ENCODE measurements around the gene EIF2A. TPM values are rescaled to one million over a fixed set of nuclear protein-coding genes. Genes with fewer than 3 reads are reported as not detected.
"Not testable (repeated sequence)": the region's sequence is repeated elsewhere in the genome, so short reads cannot be mapped to it uniquely, and the experiment has no call there.

EIF2A gene
- polyA plus RNA-seq, 1 donor = 134 TPM

- no peaks in the 10 kb centered on the region for H3K4me1 ChIP-seq (ENCODE audit: control insufficient read depth, insufficient read depth, low read length)
- no peak overlapping the region for H3K4me3 ChIP-seq (ENCODE audit: low read length)
- no peak overlapping the region for H3K27ac ChIP-seq (ENCODE audit: low read length)
- peaks cover 4% of the 10 kb centered on the region for H3K9me3 ChIP-seq (ENCODE audit: control insufficient read depth, low read depth, low read length)
- H3K27me3 ChIP-seq (ENCODE audit: control insufficient read depth, insufficient read depth, low read length) = no peaks in the 10 kb centered on the region
- peaks cover 4% of the 10 kb centered on the region for H3K36me3 ChIP-seq (ENCODE audit: control insufficient read depth, insufficient read depth, low read length)
- DNase-seq = no peak
- WGBS (ENCODE audit: insufficient coverage, low lambda C conversion rate) = no CpG with 5 or more reads among the region's 34 CpGs
Observed at GRCh38 chr3:150611666-150612065, 65.1 kb downstream of the EIF2A start.

- Histone ChIP-seq H3K27ac (ENCODE audit: low read length) (no peak overlapping the region), H3K36me3 (ENCODE audit: control insufficient read depth, insufficient read depth, low read length) (peaks cover 4% of the 10 kb centered on the region), H3K4me1 (ENCODE audit: control insufficient read depth, insufficient read depth, low read length) (no peaks in the 10 kb centered on the region), H3K9me3 (ENCODE audit: control insufficient read depth, low read depth, low read length) (peaks cover 4% of the 10 kb centered on the region), H3K4me3 (ENCODE audit: low read length) (no peak overlapping the region), H3K27me3 (ENCODE audit: control insufficient read depth, insufficient read depth, low read length) (no peaks in the 10 kb centered on the region)
- WGBS (ENCODE audit: insufficient coverage, low lambda C conversion rate) = no CpG with 5 or more reads among the region's 1 CpG
- DNase-seq = no peak
Observed at GRCh38 chr3:150612494-150612893, 65.9 kb downstream of the EIF2A start.

GRCh38 chr3:150613034-150613433, 66.4 kb downstream of the EIF2A start:
- WGBS (ENCODE audit: insufficient coverage, low lambda C conversion rate) = 100% methylated on average over 1 of the region's 2 CpGs
- peaks cover 4% of the 10 kb centered on the region for H3K36me3 ChIP-seq (ENCODE audit: control insufficient read depth, insufficient read depth, low read length)
- H3K4me1 ChIP-seq (ENCODE audit: control insufficient read depth, insufficient read depth, low read length) = no peaks in the 10 kb centered on the region

DNA sequence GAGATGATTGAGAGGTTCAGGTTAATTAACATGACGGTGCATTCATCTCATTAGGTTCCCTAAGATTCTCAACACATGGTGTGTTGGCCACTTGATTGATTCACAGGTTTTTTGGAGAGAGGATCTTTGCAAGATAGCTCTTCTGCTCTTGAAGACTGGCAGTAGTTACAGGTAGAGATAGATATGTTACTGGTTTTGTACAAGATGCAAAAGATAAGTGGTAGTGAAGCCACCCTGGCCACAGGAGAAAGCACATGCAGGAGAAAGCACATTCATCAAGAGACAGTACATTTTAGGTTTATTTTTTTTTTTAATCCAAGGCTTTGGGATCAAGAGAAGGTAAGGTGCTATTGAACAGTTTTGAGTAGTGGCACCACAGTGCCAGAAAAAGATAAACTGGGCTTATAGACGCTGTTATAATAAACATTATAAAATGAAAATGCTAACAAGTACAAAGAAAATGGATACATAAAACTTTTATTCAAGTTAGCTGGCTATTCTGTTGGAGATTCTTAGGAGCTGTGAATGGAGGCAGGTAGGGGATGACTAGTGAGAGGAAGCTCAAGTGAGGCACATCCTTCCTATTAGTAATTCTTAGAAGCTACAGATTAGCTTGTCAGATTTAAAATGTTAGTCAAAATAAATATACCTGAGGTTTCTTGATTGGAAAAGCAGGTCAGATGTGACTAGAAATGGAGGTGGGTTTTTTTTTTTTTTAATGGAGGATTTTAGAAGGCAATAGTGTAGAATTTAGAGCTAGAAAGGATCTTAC, 67.3 kb downstream of the EIF2A start:
- Histone ChIP-seq H3K27me3 (ENCODE audit: control insufficient read depth, insufficient read depth, low read length) (no peaks in the 10 kb centered on the region), H3K4me1 (ENCODE audit: control insufficient read depth, insufficient read depth, low read length) (no peaks in the 10 kb centered on the region), H3K36me3 (ENCODE audit: control insufficient read depth, insufficient read depth, low read length) (peaks cover 4% of the 10 kb centered on the region), H3K4me3 (ENCODE audit: low read length) (no peak overlapping the region), H3K27ac (ENCODE audit: low read length) (no peak overlapping the region), H3K9me3 (ENCODE audit: control insufficient read depth, low read depth, low read length) (peaks cover 4% of the 10 kb centered on the region)
- no peak for DNase-seq
- WGBS (ENCODE audit: insufficient coverage, low lambda C conversion rate) = 90% methylated on average over 1 of the region's 2 CpGs

More at GRCh38 chr3:150613034-150613433, 66.4 kb downstream of the EIF2A start:
- Histone ChIP-seq H3K27me3 (ENCODE audit: control insufficient read depth, insufficient read depth, low read length) (no peaks in the 10 kb centered on the region), H3K9me3 (ENCODE audit: control insufficient read depth, low read depth, low read length) (peaks cover 4% of the 10 kb centered on the region), H3K27ac (ENCODE audit: low read length) (no peak overlapping the region), H3K4me3 (ENCODE audit: low read length) (no peak overlapping the region)
- DNase-seq = no peak

DNA sequence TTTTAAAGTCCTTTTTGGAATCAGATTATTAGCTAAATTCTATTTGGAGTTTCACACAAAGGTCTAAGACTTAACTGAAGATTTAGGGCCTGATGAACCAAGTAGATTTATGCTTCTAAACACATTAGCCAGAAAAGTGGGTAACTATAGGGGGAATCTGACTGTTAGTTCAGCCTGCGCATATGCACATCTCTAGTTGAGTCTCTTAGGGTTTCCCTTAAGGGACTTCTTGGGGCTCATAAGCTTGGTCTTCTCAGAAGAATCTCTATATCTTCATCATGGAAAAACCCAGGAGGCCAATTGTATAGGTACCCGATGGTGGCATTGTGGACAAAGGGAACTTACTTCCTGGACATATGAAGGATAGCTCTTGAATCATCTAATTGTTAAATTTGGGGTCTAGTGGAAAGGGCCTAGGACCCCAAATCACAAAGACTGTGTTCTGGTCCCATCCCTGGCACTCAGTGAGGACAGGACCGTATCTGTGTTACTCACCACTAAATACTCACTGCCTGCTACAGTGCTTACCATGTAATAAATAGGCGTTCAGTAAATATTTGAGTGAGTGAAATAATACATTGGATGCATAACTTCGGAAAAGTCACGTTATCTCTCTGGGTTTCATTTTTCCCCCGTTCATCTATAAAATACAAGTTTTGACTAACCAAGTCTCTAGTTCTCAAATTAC, 73.6 kb downstream of the EIF2A start:
- Histone ChIP-seq H3K9me3 (ENCODE audit: control insufficient read depth, low read depth, low read length) (no peaks in the 10 kb centered on the region), H3K27ac (ENCODE audit: low read length) (no peak overlapping the region), H3K36me3 (ENCODE audit: control insufficient read depth, insufficient read depth, low read length) (peaks cover 5% of the 10 kb centered on the region), H3K4me1 (ENCODE audit: control insufficient read depth, insufficient read depth, low read length) (no peaks in the 10 kb centered on the region), H3K4me3 (ENCODE audit: low read length) (no peak overlapping the region), H3K27me3 (ENCODE audit: control insufficient read depth, insufficient read depth, low read length) (no peaks in the 10 kb centered on the region)
- 91% methylated on average over 4 of the region's 7 CpGs for WGBS (ENCODE audit: insufficient coverage, low lambda C conversion rate)
- no peak for DNase-seq

DNA sequence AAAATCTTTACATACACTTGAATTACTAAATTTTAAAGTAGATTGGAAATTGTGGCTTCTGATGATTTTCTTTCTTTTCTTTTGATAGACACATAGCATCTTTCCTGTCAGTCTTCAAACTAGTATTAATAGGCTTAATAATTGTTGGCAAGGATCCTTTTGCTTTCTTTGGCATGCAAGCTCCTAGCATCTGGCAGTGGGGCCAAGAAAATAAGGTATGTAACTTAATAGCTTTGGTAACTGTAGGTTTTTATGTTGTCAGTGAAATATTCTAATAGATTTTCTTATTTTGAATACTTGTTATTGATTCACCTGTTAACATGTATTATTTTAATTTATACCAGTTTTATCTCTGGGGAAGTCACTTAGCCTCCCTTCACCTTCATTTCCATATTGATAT, 76.4 kb downstream of the EIF2A start:
- not testable (repeated sequence) for H3K27me3 ChIP-seq (ENCODE audit: control insufficient read depth, insufficient read depth, low read length); H3K27ac ChIP-seq (ENCODE audit: low read length); DNase-seq; H3K4me3 ChIP-seq (ENCODE audit: low read length); H3K9me3 ChIP-seq (ENCODE audit: control insufficient read depth, low read depth, low read length); H3K4me1 ChIP-seq (ENCODE audit: control insufficient read depth, insufficient read depth, low read length)
- peaks cover 24% of the 10 kb centered on the region for H3K36me3 ChIP-seq (ENCODE audit: control insufficient read depth, insufficient read depth, low read length)

DNA sequence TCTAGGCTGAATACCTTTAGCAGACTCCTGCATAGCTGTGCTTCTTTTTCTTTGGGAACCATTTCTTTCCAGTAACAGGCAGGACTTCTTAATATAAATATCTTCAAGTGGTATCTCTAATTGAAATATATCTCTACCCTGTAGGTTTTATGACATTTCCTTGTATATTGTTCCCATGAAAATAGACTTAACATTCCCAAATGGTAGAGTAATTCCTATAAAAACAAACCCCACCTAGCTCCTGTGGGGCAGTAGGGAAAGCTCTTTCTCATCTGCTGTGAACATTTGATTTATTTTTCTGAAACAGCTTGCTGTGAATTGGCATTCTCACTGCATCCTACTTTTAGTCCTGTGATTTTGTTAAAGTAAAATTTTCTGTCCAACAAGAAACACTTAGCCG, 77.4 kb downstream of the EIF2A start:
- no peak overlapping the region for H3K27ac ChIP-seq (ENCODE audit: low read length)
- DNase-seq = no peak
- no peaks in the 10 kb centered on the region for H3K4me1 ChIP-seq (ENCODE audit: control insufficient read depth, insufficient read depth, low read length)
- no CpG with 5 or more reads among the region's 1 CpG for WGBS (ENCODE audit: insufficient coverage, low lambda C conversion rate)
- H3K27me3 ChIP-seq (ENCODE audit: control insufficient read depth, insufficient read depth, low read length) = no peaks in the 10 kb centered on the region
- no peak overlapping the region for H3K4me3 ChIP-seq (ENCODE audit: low read length)
- no peaks in the 10 kb centered on the region for H3K9me3 ChIP-seq (ENCODE audit: control insufficient read depth, low read depth, low read length)
- peaks cover 24% of the 10 kb centered on the region for H3K36me3 ChIP-seq (ENCODE audit: control insufficient read depth, insufficient read depth, low read length)

GRCh38 chr3:150626148-150626930, 79.8 kb downstream of the EIF2A start:
- H3K27me3 ChIP-seq (ENCODE audit: control insufficient read depth, insufficient read depth, low read length) = no peaks in the 10 kb centered on the region
- no CpG with 5 or more reads among the region's 2 CpGs for WGBS (ENCODE audit: insufficient coverage, low lambda C conversion rate)
- no peak overlapping the region for H3K4me3 ChIP-seq (ENCODE audit: low read length)
- no peak overlapping the region for H3K27ac ChIP-seq (ENCODE audit: low read length)
- DNase-seq = no peak
- no peaks in the 10 kb centered on the region for H3K4me1 ChIP-seq (ENCODE audit: control insufficient read depth, insufficient read depth, low read length)
- no peaks in the 10 kb centered on the region for H3K9me3 ChIP-seq (ENCODE audit: control insufficient read depth, low read depth, low read length)
- H3K36me3 ChIP-seq (ENCODE audit: control insufficient read depth, insufficient read depth, low read length) = peaks cover 26% of the 10 kb centered on the region

DNA sequence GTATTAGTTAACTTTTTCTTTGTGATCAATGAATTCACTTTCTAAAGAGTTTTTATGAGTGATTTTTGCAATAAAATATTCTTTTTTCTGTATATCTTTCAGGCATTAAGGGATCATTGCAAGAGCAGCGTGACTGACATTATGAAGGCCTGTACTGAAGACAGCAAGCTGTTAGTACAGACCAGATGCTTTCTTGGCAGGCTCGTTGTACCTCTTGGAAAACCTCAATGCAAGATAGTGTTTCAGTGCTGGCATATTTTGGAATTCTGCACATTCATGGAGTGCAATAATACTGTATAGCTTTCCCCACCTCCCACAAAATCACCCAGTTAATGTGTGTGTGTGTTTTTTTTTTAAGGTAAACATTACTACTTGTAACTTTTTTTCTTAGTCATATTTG, 81.0 kb downstream of the EIF2A start:
- H3K27me3 ChIP-seq (ENCODE audit: control insufficient read depth, insufficient read depth, low read length) = no peaks in the 10 kb centered on the region
- no peak overlapping the region for H3K27ac ChIP-seq (ENCODE audit: low read length)
- WGBS (ENCODE audit: insufficient coverage, low lambda C conversion rate) = no CpG with 5 or more reads among the region's 2 CpGs
- no peak for DNase-seq
- no peaks in the 10 kb centered on the region for H3K4me1 ChIP-seq (ENCODE audit: control insufficient read depth, insufficient read depth, low read length)
- no peak overlapping the region for H3K4me3 ChIP-seq (ENCODE audit: low read length)
- peaks cover 26% of the 10 kb centered on the region for H3K36me3 ChIP-seq (ENCODE audit: control insufficient read depth, insufficient read depth, low read length)
- H3K9me3 ChIP-seq (ENCODE audit: control insufficient read depth, low read depth, low read length) = no peaks in the 10 kb centered on the region

- DNase-seq = no peak
- Histone ChIP-seq H3K4me1 (ENCODE audit: control insufficient read depth, insufficient read depth, low read length) (no peaks in the 10 kb centered on the region), H3K36me3 (ENCODE audit: control insufficient read depth, insufficient read depth, low read length) (peaks cover 13% of the 10 kb centered on the region), H3K27me3 (ENCODE audit: control insufficient read depth, insufficient read depth, low read length) (no peaks in the 10 kb centered on the region), H3K9me3 (ENCODE audit: control insufficient read depth, low read depth, low read length) (no peaks in the 10 kb centered on the region), H3K4me3 (ENCODE audit: low read length) (no peak overlapping the region), H3K27ac (ENCODE audit: low read length) (no peak overlapping the region)
- no CpG with 5 or more reads among the region's 7 CpGs for WGBS (ENCODE audit: insufficient coverage, low lambda C conversion rate)
Observed at GRCh38 chr3:150631515-150632221, 85.1 kb downstream of the EIF2A start.
